Eye (tissue), 1 donor: Measurements from ENCODE around the gene FAAH2.
"Not testable (repeated sequence)": the region's sequence is repeated elsewhere in the genome, so short reads cannot be mapped to it uniquely, and the experiment has no call there.

ENCODE experiments used
- DNase-seq: peaks from one replicate; pipeline ENCODE4 v3.0.0-alpha.2; 2015

The FAAH2 gene, protein sequence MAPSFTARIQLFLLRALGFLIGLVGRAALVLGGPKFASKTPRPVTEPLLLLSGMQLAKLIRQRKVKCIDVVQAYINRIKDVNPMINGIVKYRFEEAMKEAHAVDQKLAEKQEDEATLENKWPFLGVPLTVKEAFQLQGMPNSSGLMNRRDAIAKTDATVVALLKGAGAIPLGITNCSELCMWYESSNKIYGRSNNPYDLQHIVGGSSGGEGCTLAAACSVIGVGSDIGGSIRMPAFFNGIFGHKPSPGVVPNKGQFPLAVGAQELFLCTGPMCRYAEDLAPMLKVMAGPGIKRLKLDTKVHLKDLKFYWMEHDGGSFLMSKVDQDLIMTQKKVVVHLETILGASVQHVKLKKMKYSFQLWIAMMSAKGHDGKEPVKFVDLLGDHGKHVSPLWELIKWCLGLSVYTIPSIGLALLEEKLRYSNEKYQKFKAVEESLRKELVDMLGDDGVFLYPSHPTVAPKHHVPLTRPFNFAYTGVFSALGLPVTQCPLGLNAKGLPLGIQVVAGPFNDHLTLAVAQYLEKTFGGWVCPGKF

DNA sequence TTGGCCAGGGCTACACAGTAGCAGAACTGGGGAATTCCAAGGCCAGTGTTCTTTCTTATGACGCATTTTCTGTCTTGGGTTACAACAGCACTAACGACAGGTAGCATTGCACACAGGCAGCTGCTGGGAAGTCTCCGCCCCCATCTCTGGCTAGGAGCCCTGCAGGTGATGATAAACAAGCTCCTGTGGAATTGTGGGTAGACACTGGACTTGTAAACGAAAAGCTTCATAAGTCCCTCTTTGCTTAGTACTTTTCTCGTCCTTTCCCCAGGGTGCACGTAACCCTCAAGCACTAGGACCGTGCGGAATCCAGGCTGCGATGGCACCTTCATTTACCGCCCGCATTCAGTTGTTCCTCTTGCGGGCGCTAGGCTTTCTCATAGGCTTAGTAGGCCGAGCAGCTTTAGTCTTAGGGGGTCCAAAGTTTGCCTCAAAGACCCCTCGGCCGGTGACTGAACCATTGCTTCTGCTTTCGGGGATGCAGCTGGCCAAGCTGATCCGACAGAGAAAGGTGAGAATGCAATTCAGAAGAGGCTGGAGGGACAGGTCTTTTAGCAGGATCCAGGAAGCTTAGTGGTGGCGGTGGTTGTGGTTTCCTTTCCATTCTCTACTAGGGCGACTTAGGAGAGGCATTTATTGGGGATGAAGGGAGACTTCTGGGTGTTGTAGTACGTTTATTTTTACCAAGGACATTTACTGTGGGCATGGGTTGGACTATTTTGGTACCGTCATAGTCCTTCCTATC, at the start of gene FAAH2:
Gene FAAH2 (plus strand): TSS at position 200 of the 745 bp plus-strand sequence. CDS start 120 bp downstream, at position 320.
- DNase-seq = peak; percentile 46

- no peak for DNase-seq
These were observed 44.5 kb upstream of the FAAH2 start for GRCh38 chrX:57241967-57242366.

- DNase-seq = no peak
These were observed 34.5 kb upstream of the FAAH2 start for GRCh38 chrX:57251965-57252364.

DNA sequence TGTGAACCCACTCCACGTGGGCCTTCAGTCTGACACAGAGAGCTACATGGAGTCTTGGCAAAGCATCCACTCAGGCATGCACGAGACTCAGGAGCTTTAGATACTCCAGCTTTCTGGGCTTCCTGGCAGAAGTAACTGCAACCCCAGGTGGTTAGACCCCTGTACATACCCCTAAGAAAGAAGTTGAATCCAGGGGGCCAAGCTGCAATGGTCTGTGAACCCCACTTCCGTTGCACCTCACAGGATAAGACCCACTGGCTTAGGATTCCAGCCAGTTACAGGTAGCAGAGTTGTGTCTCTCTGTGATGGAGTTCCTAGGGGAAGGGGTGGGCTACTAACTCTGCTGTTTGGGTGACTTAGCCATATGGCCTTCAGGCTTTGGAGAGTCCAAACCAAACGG, 21.4 kb upstream of the FAAH2 start:
- no peak for DNase-seq

DNA sequence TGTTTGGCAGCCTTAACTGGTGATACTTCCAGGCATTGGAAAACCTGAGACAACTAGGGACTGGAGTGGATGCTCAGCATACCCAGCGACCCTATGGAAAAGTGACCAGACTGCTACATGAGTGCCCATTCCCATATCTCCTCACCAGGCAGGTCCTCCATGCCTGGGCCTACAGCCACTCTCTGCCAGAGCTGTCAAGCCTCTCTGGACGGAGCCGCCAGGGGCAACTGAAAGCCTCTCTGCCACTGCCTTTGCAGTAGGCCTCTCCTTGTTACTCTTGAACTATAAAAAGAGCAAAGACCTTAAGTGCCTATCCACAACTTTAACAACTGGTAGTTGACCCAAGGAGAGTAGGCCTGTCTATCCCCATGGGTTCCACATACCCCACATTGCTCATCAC, 20.2 kb upstream of the FAAH2 start:
- no peak for DNase-seq

- no peak for DNase-seq
These were observed 19.6 kb upstream of the FAAH2 start for GRCh38 chrX:57266871-57267270.

GRCh38 chrX:57267308-57267707, 19.2 kb upstream of the FAAH2 start:
- DNase-seq = no peak

DNA sequence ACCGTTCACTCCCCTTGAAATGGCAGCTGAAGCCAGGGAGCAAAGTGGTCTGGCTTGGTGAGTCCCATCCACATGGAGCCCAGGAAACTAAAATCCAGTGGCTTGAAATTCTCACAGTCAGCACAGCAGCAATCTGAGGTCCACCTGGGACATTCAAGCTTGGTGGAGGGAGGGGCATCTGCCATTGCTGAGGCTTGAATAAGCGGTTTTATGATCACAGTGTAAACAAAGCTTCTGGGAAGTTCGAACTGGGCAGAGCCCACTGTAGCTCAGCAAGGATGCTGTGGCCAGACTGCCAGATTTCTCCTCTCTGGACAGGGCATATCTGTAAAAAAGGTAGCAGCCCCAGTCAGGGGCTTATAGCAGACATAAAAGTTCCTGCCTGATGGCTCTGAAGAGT, 15.5 kb upstream of the FAAH2 start:
- no peak for DNase-seq

DNA sequence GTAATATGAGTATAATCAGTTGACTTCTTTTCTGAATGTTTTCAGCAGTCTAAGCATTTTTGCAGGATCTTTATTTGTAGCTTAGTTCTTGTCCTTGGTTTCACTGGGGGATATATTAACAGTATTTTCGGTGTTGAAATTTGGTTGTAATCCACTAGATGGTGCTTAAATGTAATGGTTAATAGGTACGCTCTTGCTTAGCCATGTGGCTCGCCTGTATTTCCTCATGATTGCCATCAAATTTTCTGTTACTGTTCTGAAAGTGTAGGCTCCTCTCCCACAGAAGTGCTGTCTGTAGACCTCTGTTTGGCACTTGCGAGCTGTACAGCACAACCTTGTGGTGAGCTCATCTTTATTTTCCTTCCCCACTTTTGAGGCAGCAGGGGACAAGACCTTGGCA, 3.9 kb upstream of the FAAH2 start:
- DNase-seq = no peak

- DNase-seq = no peak
These were observed 1.5 kb upstream of the FAAH2 start for GRCh38 chrX:57285001-57285400.

DNA sequence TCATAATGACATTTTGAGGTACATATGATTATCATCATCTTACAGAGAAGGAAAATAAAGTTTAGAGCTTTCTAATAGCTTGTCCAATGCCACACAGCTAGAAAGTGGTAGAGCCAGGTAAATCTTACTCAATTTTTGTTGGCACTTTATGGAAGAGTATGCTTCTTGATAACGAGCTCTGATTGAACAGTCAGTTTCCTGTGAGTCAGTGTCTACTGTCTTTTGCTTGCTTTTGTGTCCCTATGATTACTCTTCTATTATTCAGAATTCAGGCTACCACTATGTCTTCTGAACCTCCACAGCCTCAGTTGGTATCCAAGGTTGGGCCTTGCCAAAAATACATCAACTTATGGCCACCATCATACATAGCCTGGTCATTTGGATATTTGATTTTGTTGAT, 2.6 kb downstream of the FAAH2 start:
- DNase-seq = no peak

- DNase-seq = no peak
These were observed 8.5 kb downstream of the FAAH2 start for GRCh38 chrX:57294961-57295360.

DNA sequence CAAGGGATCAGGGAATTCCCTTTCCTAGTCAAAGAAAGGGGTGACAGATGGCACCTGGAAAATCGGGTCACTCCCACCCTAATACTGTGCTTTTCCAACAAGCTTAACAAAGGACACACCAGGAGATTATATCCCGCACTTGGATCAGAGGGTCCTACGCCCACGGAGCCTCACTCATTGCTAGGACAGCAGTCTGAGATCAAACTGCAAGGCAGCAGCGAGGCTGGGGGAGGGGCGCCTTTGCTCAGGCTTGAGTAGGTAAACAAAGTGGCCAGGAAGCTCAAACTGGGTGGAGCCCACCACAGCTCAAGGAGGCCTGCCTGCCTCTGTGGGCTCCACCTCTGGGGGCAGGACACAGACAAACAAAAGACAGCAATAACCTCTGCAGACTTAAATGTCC, 9.2 kb downstream of the FAAH2 start:
- DNase-seq = not testable (repeated sequence)

DNA sequence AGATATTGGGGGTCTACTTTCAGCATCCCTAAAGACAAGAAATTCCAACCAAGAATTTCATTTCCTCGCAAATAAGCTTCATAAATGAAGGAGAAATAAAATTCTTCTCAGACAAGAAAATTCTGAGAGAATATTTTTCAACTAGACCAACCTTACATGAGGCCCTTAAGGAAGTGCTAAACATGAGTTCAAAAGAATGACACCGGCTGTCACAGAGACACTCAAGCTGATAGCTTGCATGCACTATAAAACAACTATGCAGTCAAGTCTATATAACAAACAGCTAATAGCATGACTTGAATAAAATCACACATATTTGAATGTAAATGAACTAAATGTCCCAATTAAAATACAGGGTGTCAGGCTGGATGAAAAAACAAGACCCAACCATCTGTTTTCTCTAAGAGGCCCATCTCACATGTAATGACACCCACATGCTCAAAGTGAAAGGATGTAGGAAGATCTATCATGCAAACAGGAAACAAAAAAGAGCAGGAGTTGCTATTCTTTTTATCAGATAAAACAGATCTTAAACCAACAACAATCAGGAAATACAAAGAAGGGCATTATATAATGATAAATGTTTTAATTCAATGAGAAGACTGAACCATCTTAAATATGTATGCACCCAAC, 27.2 kb downstream of the FAAH2 start:
- no peak for DNase-seq

GRCh38 chrX:57329008-57329407, 42.5 kb downstream of the FAAH2 start:
- DNase-seq = no peak

GRCh38 chrX:57335790-57336189, 49.3 kb downstream of the FAAH2 start:
- DNase-seq = not testable (repeated sequence)

GRCh38 chrX:57353472-57354132, 67.1 kb downstream of the FAAH2 start:
- DNase-seq = no peak

GRCh38 chrX:57364145-57364544, 77.6 kb downstream of the FAAH2 start:
- no peak for DNase-seq

DNA sequence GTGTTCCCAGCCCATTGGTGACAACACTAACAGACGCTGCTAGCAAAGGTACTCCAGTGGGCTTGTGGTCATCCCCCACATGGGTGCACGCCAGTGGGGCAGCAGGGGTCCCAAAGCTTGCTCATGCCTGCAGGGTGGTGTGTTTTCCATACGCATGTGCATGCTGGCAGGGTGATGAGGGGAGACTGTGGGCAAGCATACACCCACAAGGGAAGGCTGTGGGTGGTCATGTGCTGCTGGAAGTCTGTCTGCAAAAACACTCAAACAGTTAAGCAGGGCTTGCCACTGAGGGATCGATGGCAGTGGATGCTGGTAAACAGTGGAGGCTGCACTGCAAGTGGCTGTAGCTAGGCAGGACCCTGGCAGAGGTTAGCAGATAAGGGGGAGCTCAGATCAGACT, 79.9 kb downstream of the FAAH2 start:
- DNase-seq = no peak

DNA sequence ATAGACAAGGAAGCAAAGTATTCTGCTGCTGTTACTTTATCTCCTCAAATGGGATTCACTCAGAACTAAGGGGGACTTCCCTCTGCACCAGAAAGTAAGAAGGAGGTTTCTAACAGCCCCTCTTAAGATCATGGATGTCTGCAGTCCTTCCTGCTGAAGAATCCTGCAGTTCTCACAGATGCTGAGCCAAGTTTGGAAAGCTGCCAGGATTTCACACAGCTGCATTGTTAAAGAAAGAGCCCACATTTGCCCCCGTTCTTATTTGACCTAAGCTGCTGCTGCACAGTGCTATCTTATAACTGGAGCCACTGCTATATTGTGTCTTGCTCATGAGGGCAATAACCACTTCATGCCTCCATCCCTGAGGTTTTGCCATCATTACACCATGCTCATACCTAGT, 81.1 kb downstream of the FAAH2 start:
- peak; percentile 13 for DNase-seq

GRCh38 chrX:57368158-57368557, 81.7 kb downstream of the FAAH2 start:
- DNase-seq = no peak

DNA sequence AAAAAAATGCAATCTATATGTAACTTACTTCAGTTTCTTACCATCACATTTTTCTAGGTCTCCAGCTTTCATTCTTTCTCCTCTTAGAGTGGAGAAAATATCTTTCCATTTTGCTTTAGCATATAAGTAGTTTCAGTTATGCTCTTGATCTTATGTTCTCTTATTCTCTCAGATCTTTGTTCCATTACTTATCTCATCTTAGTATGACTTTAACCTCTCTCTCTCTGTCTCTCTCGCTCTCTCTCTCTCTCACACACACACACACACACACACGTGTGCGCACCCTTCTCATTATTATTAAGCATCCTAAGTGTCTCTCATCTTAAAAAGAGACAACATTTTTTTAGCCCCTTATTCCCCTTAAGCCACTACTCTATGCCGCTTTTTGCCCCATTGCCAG, 92.8 kb downstream of the FAAH2 start:
- DNase-seq = no peak
